Measurements from ENCODE around the gene TATDN3.
"Not testable (repeated sequence)": the region's sequence is repeated elsewhere in the genome, so short reads cannot be mapped to it uniquely, and the experiment has no call there.

TATDN3 gene

GRCh38 chr1:212858461-212859265 is 67.0 kb downstream of the TATDN3 start:
- DNase-seq (ENCODE audit: low spot score): peak; percentile 51
- in situ Hi-C loops (cut with MboI; ENCODE audit: low pct_unique_long_range_greater_than_20kb, low sequenced_read_pairs, unreplicated experiment): no loop called here

GRCh38 chr1:212860713-212861581 is 69.3 kb downstream of the TATDN3 start:
- TF ChIP-seq CTCF (IDR thresholded peaks at IDR 0.05; ENCODE audit: extremely low read depth, insufficient read depth, missing control alignments): no peak
- in situ Hi-C loops (cut with MboI; ENCODE audit: low pct_unique_long_range_greater_than_20kb, low sequenced_read_pairs, unreplicated experiment): no loop called here
- DNase-seq (ENCODE audit: low spot score): no peak

More at GRCh38 chr1:212858461-212859265, 67.0 kb downstream of the TATDN3 start:
- TF ChIP-seq CTCF (IDR thresholded peaks at IDR 0.05; ENCODE audit: extremely low read depth, insufficient read depth, missing control alignments): no peak

- DNase-seq (ENCODE audit: low spot score): no peak
- in situ Hi-C loops (cut with MboI; ENCODE audit: low pct_unique_long_range_greater_than_20kb, low sequenced_read_pairs, unreplicated experiment): no loop called here
- no peak for TF ChIP-seq CTCF (IDR thresholded peaks at IDR 0.05; ENCODE audit: extremely low read depth, insufficient read depth, missing control alignments)
Observed at GRCh38 chr1:212862111-212862690, 70.5 kb downstream of the TATDN3 start.

GRCh38 chr1:212863345-212863744 is 71.7 kb downstream of the TATDN3 start:
- in situ Hi-C loops (cut with MboI; ENCODE audit: low pct_unique_long_range_greater_than_20kb, low sequenced_read_pairs, unreplicated experiment); DNase-seq (ENCODE audit: low spot score): not testable (repeated sequence)

GRCh38 chr1:212864201-212864600 is 72.5 kb downstream of the TATDN3 start:
- DNase-seq (ENCODE audit: low spot score): no peak
- in situ Hi-C loops (cut with MboI; ENCODE audit: low pct_unique_long_range_greater_than_20kb, low sequenced_read_pairs, unreplicated experiment): no loop called here
- no peak for TF ChIP-seq CTCF (IDR thresholded peaks at IDR 0.05; ENCODE audit: extremely low read depth, insufficient read depth, missing control alignments)

All from GM13977 (cell line).